NCI-H748 treated with DMSO at 0.1 percent for 48 hours (cell line): Measurements from ENCODE around the gene ACSL3.

Source experiments
- DNase-seq: peaks from one replicate; lab custom pipeline; 2025; lab: John Stamatoyannopoulos, UW

ACSL3 gene

DNA sequence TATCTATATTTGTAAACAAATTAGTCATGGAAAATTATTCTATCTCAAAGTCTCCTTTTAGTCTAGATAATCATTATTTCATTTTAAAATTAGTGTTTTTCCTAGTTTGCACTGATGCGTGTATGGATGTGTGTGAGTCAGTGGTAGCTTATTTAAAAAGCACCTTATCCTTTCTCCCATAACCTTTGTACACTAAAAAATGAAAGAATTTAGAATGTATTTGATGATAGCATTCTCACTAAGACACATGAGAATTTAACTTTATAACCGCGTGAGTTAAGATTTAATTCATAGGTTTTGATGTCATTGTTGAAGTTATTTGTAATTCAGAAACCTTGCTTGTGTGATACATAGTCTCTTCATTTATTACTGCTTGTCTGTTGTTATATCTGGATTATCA is 81.7 kb downstream of the ACSL3 start:
- no peak for DNase-seq

DNA sequence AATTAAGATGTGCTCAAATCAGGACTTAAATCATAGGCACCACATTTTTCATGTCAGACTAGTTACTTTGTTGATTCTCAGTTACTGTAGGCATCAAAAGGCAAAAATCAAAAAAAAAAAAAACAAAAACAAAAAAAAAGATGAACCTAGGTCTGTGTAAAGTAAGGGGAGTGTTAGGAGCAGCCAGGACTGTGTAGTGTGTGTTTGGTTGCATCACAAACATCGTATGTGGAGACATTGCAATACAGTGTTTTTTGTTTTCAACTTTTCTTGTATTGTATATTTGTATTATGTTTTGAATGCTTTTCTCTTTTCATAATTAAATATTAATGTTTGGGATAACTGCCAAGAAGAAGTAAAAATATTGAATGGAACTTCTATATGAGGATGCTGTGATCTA is 82.1 kb downstream of the ACSL3 start:
- no peak for DNase-seq

DNA sequence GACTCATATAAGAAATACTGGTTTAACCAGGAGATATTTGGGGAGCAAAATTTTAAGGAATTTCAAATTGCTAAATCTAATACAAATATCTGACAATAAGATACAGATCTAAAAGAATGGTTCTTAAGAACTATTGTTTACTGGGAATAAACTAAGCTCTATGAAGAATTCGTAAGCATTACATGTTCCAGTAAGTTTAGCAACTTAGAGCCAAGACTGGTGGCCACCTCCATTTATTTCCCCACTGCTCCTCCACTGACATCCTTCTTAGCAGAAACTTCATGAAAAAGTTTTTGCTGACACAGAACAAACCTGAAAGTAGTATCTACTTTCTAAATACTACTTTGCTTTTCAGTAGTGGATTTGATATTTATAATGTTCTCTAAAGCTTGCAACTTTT is 83.0 kb downstream of the ACSL3 start:
- DNase-seq: no peak

DNA sequence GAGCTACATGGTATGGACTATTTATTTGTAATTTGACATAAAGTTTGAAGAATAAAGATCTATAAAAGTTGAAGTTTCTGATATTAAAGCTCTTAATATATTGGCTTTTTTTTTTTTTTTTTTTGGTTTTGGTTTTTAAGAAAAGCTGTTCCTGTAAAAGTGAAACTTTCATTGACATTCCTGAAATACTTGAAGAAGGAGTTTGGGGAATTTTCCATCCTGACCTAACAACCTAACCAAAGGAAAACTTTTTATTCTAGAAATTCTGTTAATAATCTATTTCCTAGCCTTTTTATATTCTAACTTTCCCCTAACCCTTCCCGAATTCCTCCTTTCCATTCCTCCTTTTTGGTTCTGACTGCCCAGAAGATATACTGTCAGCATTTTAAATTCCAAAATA is 83.7 kb downstream of the ACSL3 start:
- DNase-seq: no peak

DNA sequence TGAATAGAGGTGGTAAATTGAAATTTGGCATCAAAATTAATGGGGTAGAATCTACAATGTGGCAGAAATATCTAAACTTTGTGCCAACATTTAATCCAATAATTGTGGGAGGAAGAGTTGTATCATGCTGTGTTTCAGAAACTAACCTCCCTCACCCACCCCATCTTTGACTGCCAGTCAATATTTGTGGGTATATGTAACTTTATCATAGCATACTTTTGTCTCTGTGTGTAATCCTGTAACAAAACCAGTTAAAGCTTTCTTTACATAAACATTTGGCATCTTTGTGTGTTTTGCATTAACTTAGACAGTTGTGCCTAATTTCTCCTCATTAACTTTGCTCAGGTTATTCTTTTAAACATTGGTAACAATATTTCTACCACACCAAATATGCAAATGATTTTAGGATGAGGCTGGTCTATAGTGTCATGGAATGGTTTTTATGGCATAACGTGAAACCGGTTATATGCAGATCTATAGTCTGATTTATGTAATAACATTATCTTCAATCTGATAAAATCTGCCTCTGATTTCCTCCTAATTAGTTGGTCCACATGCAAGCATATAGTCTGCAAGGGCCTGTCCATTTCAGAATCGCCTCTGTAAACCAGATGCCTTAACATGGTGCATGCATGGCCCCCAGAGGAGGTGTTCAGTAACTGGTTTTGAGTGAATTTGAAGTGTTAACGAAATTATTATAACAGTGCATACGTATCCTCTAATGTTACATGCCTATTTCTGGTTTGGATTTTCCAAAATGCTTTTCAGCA is 84.3 kb downstream of the ACSL3 start:
- DNase-seq: no peak

DNA sequence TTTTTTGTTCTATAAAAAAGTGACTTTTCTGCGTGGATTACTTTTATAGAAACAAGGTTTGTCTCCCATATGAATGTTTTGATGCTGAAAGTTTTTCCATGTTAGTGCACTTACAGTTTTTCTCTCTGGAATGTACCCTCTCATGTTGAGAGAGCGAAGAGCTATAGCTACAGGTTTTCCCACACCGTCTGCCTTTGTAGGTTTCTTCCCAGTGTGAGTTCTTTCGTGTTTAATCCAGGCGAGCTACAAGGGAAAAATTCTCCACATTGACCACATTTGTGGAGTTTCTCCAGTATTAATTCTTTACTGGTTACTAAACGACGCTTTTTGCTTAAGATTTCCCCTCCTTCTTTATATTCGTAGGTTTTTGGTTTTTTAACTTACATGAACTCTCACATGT is 85.1 kb downstream of the ACSL3 start:
- no peak for DNase-seq

DNA sequence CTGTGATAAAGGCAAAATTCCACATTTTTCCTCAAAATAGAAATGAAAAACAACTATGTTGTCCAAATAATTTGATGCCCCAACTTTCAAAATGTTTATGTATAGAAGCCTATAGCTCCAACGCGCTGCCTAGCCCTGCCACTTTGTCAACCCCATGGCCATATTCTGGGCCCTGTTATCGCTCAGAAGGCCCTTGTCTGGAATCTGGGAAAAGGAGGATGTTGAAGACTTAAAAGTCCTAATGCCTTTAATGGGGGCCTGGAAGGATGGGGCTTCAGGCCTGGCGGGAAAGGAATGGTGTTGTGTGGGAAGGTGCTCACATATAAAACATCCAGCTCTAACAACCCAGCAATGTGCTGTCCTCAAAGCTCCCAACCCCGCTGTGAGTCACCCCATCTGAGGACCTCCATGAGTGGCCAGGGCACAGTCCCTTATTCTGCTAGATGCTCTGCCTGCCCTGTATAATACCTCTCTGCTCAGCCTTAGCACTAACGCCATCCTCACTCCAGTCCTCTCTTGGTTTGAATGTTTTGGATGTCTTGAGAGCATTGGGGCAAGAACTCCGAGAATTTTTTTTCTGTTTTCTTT is 86.0 kb downstream of the ACSL3 start:
- no peak for DNase-seq

DNA sequence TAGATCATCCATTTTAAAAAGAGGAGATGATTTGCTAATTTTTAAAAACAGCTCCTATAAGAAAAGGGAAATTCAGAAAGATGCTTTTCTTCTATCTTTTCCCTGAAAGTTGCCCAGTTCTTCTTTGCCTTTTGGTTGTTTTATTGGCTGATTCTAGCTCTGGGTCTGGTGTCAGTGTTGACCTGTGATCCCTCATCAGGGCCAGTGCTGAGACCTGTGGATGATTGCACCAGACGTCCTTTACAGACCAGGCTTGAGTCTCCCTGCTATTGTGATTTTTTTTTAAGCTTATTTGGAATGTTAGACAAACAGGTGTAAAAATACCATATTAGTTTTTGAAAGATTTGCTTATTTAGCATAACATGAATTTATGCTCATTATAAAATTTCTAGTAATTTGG is 88.2 kb downstream of the ACSL3 start:
- no peak for DNase-seq

DNA sequence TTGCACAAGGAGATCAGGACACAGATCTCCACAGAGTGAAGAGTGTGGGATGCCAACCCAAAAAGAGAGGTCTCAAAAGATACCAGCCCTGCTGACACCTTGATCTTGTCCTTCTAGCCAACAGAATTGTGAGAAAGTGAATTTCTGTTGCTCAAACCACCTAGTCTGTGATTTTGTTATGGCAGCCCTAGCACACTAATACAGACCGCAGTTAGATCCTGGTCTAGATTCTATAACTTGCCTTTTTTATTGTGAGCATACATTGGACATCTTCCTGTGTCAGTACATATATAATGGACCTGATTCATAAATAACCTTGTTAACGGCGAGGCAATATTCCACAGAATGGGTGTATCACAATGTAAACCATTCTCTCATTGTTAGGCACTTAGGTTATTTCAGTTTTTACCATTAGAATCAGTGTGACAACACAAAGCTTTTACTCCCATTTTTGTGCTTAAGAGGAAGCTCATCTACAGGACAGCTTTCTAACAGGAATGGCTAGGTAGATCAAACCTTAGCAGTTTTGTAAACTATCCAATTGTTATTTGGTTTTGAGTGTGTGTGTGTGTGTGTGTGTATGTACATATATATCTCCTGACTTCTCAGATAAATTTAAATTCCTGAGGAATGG is 89.0 kb downstream of the ACSL3 start:
- no peak for DNase-seq

DNA sequence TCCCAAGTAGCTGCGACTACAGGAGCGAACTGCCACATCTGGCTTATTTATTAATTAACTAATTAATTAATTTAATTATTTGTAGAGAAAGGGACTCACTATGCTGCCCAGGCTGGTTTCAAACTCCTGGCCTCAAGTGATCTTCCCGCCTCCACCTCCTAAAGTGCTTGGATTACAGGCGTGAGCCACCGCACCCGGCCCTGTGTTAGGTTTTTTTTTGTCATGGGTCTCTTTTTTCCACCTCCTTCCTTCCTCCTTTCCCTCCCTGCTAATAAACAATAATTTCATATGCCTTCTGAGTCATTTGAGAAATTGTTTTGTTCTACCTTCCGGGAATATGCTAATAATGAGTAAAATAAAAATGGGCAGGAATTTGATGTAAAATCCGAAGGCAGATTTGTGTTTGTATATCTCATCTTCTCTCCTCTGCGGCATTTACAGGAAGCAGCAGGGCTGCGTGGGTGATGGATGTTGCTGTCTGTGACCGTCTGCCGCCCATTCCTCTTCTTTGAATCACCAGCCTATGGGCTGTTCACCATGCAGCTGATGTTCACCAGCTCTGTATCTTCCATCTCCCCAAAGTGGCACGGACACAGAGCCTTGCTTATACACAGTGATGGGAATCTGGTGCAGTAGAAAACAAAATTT is 89.9 kb downstream of the ACSL3 start:
- DNase-seq: no peak

DNA sequence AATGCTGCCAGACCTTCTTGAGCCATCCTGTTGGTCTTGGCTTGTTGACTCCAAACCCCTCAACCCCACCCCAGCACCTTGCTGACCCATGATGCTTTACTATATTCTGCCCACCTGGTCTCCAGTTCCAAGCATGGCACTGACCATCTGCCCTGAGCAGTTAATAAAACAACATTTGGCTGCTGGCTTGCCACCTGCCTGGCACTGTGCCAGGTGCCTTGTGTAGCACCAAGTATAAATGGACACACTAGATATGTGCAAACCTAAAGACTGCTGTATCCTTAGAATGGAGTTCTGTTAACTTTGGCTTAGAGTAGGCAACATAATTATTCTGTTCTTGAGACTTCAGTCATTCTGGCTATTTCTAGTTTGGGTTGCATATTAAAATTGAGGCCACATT is 91.4 kb downstream of the ACSL3 start:
- peak; percentile 43 for DNase-seq

DNA sequence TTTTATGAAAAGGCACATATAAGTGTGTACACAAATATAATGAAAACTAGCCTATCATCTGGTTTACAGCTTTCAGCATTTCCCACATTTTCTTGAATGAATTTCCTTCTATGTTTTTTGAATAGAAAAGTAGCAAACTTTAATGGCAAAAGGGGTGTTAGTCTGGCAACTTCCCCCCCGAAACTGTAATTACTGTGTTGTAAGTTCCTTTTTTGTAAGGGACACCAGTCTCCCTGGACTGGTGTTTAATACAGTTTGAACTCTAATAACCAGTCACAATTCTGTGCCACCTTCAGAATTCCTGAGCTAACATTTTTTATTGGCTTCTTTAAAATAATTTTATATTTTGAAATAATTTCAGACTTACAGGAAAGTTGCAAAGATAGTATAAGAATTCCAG is 94.2 kb downstream of the ACSL3 start:
- DNase-seq: no peak

DNA sequence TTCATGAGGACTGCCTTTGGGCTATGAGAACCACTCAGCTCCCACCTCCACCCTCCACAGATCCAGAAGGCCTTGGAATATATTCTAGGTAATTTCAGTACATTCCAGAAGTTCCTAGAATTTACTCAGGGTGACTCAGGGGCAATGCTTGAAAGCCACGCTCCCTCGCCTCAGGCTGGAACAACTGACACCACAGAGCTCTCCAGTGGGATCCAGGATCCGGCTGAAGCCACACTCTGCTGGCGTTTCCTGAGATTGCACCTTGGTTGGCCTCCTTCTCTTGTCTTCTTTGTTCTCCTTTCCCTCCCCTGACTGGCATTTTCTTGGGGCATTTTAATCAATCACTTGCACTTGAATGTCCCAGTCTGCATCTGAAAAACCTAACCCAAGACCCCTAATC is 98.5 kb downstream of the ACSL3 start:
- no peak for DNase-seq

DNA sequence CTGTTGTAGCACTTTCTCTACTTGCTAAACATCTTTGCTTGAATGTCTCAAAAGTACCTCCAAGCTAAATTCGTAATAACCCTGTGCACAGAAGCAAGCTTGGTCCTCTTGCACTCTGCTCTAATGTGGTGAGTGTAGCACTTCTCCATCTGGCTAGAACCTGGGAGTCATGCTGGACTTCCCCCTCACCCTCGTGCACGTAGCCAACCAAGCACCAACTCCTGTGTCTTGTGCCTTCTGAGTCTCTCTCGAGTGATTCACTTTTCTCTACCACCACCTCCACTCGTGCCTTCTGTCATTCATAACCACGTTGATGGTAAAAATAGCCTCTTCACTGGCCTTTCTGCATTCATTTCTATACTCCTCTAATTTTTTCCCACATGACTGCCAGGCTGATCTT is 99.3 kb downstream of the ACSL3 start:
- no peak for DNase-seq

DNA sequence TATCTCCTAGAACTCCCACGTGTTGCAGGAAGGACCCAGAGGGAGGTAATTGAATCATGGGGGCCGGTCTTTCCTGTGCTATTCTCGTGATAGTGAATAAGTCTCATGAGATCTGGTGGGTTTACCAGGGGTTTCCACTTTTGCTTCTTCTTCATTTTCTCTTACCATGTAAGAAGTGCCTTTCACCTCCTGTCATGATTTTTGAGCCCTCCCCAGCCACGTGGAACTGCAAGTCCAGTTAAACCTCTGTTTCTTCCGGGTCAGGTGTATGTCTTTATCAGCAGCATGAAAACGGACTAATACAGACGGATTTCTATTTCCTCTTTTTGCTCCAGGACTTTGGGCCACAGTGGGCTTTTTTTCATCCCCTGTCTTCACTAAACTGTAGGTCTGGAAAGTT is 102.8 kb downstream of the ACSL3 start:
- DNase-seq: no peak

DNA sequence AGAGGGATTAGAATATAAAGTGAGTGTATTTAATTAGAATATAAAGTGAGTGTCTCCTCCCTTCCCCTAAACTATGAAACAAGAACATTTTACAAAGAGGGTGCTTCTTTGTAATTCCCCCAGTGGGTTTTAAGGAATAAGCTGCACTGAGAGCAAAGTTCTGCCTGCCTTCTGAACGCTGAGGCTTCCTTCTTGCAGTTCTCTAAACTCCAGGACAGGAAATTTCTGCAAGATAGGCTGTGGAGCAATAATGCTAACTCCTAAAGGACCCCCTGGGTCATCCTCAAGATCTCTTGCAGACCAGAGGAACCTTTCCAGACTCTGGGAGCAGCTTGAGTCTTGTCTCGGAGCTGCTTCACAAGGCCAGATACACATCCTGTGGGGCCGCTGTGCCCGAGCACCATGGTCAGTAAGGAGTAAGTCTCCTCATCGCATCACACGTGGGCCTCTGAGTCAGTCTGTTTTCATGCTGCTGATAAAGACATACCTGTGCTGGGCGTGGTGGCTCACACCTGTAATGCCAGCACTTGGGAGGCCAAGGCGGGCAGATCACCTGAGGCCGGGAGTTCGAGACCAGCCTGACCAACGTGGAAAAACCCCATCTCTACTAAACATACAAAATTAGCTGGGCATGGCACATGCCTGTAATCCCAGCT is 103.7 kb downstream of the ACSL3 start:
- no peak for DNase-seq

DNA sequence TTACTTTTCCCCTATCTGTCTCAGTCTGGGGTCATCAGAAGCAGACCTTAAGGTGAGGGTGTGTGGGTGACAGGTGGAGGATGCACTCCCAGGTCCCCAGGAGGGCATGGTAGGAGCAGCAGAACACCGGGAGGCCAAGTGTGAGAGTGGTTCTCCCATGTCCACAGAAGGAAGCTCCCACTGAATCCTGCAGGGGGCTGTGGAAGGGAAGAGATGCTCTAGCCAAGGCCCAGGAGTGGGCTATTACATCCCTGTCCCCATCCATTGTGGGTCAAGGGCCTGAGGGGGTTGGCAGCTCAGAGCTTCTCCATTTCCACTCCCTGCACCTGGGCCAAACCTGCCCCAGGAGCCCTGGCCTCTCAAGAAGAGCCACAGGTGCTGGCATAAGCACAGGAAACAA is 104.7 kb downstream of the ACSL3 start:
- no peak for DNase-seq

DNA sequence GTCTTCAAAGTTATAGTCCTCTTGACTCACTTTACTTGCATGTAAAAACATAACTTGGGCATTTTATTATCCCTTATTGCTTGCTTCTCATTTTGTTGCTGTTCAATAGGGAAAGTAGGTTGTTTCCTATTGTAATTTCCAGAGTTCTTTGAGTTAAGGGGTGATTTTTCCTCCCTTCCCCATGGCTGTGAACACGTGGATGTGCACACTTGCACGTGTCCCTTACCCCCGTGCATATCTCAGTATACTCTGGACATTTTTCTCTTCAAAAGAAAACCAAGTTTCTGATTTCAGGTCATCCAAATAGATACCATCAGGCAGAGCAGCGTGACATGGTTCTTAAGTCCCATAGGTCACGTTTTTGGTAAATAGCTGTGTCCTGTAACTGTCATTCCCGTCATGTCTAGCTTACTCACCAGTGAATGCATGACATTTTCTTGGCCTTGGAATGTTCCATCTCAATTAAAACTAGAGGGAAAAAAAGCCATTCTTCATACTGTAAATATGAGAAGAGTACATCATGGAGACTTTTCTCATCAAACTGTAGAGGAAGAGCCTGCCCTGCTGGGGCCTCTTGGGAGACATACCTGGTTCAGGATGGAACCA is 107.8 kb downstream of the ACSL3 start:
- no peak for DNase-seq

DNA sequence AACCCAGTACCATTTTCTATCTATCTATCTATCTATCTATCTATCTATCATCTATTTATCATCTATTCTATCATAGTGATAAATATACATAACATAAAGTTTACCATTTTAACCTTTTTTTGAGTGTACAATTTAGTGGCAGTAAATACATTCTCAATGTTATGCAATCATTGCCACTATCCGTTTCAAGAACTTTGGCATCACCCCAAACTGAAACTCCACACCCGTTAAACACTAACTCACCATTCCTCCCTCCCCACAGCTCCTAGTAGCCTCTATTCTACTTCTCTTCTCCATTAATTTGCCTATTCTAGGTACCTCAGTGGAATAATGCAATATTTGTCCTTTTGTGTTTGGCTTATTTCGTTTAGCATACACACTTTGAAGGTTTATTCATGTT is 108.7 kb downstream of the ACSL3 start:
- no peak for DNase-seq

DNA sequence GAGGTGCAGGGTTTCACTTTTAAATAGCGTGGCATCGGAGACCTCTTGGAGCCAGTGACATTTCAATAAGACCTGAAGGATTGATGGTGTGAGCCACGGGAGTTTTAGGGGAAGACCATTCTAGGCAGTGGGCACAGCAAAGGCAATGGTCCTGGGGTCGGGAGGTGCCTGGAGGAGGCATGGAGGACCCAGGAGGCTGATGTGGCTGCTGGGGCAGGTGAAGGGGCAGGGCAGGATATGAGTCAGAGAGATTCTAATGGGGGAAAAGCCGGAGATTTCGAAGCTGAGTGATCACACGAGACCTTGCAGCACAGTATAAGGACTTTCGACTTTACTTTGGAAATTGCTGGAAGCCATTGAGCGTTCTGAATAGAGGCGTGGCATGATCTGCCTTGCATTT is 111.6 kb downstream of the ACSL3 start:
- no peak for DNase-seq

DNA sequence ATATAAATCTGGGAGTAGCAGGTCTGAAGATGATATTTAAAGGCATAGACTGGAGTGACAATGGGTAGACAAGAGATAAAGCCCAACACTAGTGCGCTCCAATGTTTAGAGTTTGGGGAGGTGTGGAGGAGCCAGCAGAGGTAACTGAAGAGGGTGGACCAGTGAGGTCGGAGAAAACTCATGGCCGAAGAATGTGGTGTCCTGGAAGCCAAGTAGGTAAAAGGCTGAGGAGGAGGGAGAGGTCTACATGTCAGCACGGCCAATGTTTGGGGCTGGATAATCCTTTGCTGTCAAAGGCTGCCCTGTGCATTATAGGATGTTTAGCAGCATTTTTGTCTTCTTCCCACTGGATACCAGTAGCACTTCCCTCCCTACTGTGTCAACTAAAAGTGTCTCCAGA is 112.4 kb downstream of the ACSL3 start:
- no peak for DNase-seq

DNA sequence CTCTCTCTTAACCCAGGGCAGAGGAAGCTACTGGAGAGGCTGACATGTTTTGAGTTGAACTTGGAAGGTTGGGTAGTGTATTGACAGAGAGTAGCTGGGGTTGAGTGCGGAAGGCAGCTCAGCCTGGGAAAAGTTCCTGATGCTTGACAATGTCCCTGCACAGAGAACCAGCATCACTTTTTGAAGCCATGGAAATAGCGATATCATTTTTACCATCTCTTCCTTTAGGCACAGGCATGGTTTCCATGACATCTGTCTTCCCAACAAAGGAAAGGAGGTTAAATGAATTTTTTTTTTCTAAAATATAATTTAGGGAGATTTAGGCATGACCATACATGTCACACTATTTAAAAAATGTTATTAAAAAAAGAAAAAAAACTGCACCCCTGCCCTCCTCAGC is 112.9 kb downstream of the ACSL3 start:
- DNase-seq: no peak
